Heart left ventricle (tissue), 13 donors: Measurements from ENCODE around the gene GTPBP6.

Source experiments
- CTCF ChIP-seq, 12 donors: fragments of 200-600 bp; sonication (generic) in 4 of 12; IDR thresholded peaks; one replicate each; pipeline versions ENCODE4 v1.5.0 to v1.8.0; 2018 to 2022; ENCODE audit warnings: antibody characterized with exemption in 12 of 12, mild to moderate bottlenecking in 5 of 12
- POLR2A ChIP-seq, 2 donors: fragments of 450-650 bp; IDR thresholded peaks; one replicate each; pipeline ENCODE4 v1.6.1; 2017; ENCODE audit warnings: antibody characterized with exemption in 2 of 2, mild to moderate bottlenecking in 2 of 2, moderate library complexity in 2 of 2
- donor health status: ischemic (EF 13 %, LVEDD 7.1; RV severe dilation, severe dysfunction).
- donor health status: DM: no; HTN: yes; CAD: no.
- donor health status: DM: no; HTN: no; CAD: no.
- donor health status: ischemic (EF 25% LVEDD 6.9; RV normal size, moderate dysfunction).
- donor health status: ischemic (EF 25% LVEDD 5.7; RV mildly dilated, moderate dysfunction).
- donor health status: ischemic (EF 35%, LVEDD 5.7; RV mildly dilated, moderate dysfunction).
- donor health status: nonischemic (EF 11% LVEDD 7.7; RV severe dilation, severe dysfunction).
- donor health status: DM: yes; HTN: yes; CAD: no.
- donor health status: PGD.
- donor health status: ischemic (EF 29% LVEDD 5.4; RV normal size, mild dysfunction).
- donor health status: nonischemic (EF 23%, LVEDD 6.1; RV moderate dilation, normal function).

- TF ChIP-seq CTCF (IDR thresholded peaks at IDR 0.05), result no peak
- no peak for TF ChIP-seq POLR2A (IDR thresholded peaks at IDR 0.05)
Observed at GRCh38 chrX:334971-335757, 16.6 kb upstream of the GTPBP6 start.
